Natural killer cell (primary cell): ENCODE measurements around the gene ANKRD11. TPM values are rescaled to one million over a fixed set of nuclear protein-coding genes. Genes with fewer than 3 reads are reported as not detected.
"Not testable (repeated sequence)": the region's sequence is repeated elsewhere in the genome, so short reads cannot be mapped to it uniquely, and the experiment has no call there.

Experiments used
- ATAC-seq, 3 donors: fragments of 150-1000 bp in 2 of 3; fragments of 200-7000 bp in 1 of 3; cut with Tn5 transposase; 1 replicate in 1 of 3; 2 replicates in 2 of 3; pipeline ENCODE4 v1.10.0; 2021; ENCODE audit warnings: mild to moderate bottlenecking in 2 of 3, moderate library complexity in 2 of 3
- DNase-seq, 2 donors: peaks; one replicate each; pipeline versions ENCODE4 v3.0.0 to v3.0.0-alpha.2; 2013 to 2021; ENCODE audit warnings: mixed read lengths in 1 of 2
- H3K27ac ChIP-seq: one replicate; pipeline ENCODE4 v1.5.1; 2013; ENCODE audit warnings: mild to moderate bottlenecking, low read length
- H3K27me3 ChIP-seq: one replicate; pipeline ENCODE4 v1.6.1; 2013; ENCODE audit warnings: low read length; ENCODE audit not compliant: control insufficient read depth, insufficient read depth
- H3K36me3 ChIP-seq: one replicate; pipeline ENCODE4 v1.6.1; 2013; ENCODE audit warnings: low read length; ENCODE audit not compliant: control insufficient read depth, insufficient read depth
- H3K4me1 ChIP-seq: one replicate; pipeline ENCODE4 v1.6.1; 2013; ENCODE audit warnings: low read length; ENCODE audit not compliant: control insufficient read depth, insufficient read depth
- H3K4me3 ChIP-seq: one replicate; pipeline ENCODE4 v1.5.1; 2013; ENCODE audit warnings: low read length
- H3K9me3 ChIP-seq: one replicate; pipeline ENCODE4 v1.6.1; 2013; ENCODE audit warnings: low read length; ENCODE audit not compliant: control insufficient read depth, insufficient read depth
- H3K27ac Mint-ChIP-seq, 2 donors: one replicate each; pipeline ENCODE4 v1.8.0; 2022; ENCODE audit warnings: mild to moderate bottlenecking in 2 of 2, mixed read lengths in 2 of 2, moderate library complexity in 1 of 2
- H3K27me3 Mint-ChIP-seq, 2 donors: one replicate each; pipeline ENCODE4 v1.8.0; 2022; ENCODE audit warnings: low read depth in 2 of 2, mixed read lengths in 2 of 2
- H3K36me3 Mint-ChIP-seq: one replicate; pipeline ENCODE4 v1.8.0; 2022; ENCODE audit warnings: mixed read lengths
- H3K4me1 Mint-ChIP-seq, 2 donors: one replicate each; pipeline ENCODE4 v1.8.0; 2022; ENCODE audit warnings: mixed read lengths in 2 of 2
- H3K4me3 Mint-ChIP-seq: one replicate; pipeline ENCODE4 v1.8.0; 2022; ENCODE audit warnings: mild to moderate bottlenecking, moderate library complexity, mixed read lengths
- H3K9me3 Mint-ChIP-seq, 2 donors: one replicate each; pipeline ENCODE4 v1.8.0; 2022; ENCODE audit warnings: mixed read lengths in 2 of 2
- WGBS: methylation state at CpG from one replicate; pipeline ENCODE4 v1.1.7; 2013; ENCODE audit warnings: missing lambda C conversion rate; ENCODE audit not compliant: insufficient coverage; 5-methylcytosine and 5-hydroxymethylcytosine counted together
- intact Hi-C: fragments of 100-400 bp; cut with micrococcal nuclease; formaldehyde crosslinking; loops from one replicate; pipeline ENCODE4 v1.14.2; 2022
- total RNA-seq, 4 donors: library from RNA; stranded (reverse); fragments of 120-200 nt in 1 of 4; gene quantifications; one replicate each; pipeline versions ENCODE4 v1.2.3 to v1.2.4, GENCODE V29; 2013 to 2022
- TF ChIP-seq, protein P1 (sequence below): fragments of 200-600 bp; IDR thresholded peaks from one replicate; pipeline ENCODE4 v1.8.0; 2022; ENCODE audit warnings: antibody characterized with exemption

The ANKRD11 gene
- total RNA-seq, 3 donors from 2014 or later (not counting 1 experiment from before 2014, with no cell fraction given) = 230 to 299 (median 287) TPM

DNA sequence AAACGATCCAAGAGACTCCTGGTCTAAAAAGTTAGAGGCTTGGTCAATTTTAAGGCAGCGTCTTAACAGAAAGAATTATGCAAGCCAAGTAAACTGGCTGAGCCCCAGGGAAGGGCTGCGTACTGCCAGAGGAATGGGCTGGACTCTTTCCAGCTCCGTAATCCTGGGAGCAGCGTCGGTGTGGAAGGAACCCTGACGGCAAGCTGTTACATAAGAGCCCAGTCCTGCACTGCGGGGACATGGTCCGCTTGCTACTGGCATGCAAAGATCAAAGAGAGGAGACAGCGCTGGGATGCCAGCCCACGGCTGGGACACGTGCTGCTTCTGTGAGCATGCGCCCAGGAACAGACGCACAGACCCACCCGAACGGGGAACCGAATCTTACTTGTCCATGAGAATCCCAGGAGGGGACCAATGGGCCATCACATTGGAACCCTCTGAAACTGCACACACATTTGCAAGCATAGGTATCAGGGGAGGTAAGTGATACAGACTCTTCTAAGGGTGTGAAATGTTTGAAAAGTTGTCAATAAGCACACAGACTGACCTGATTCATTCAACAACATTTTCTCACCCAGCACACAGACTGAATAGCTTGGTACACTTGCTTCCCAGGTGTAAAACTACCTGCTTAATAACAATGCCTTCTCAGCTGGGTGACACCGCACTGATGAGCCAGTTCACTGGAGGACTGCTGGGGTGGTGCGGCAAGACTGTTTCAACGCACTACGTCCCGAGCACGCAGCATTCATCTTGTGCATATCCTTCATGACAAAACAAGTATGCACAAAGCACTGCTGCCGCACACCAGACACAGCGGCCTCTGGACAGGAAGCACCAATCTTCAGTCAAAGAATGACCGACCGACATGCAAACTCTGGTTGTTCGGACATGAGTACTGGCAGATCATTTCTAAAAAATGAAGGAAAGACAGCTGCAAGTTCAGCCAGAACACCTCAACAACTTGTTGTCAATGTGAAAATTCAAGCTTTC, 94.9 kb downstream of the ANKRD11 start:
- Histone ChIP-seq H3K4me3 (no peak overlapping the region), H3K4me1 (peaks cover 48% of the 10 kb centered on the region), H3K9me3 (no peaks in the 10 kb centered on the region), H3K27me3 (no peaks in the 10 kb centered on the region), H3K36me3 (no peaks in the 10 kb centered on the region), H3K27ac (no peak overlapping the region)
- no peaks in the 10 kb centered on the region for H3K36me3 Mint-ChIP-seq
- DNase-seq (no peak), ATAC-seq (peak in 1 of 3 donors; percentile 31)
- no peaks in the 10 kb centered on the region for H3K9me3 Mint-ChIP-seq
- WGBS = 90% methylated on average over 28 of the region's 28 CpGs
- peaks cover 56 to 58% of the 10 kb centered on the region in 2 donors for H3K4me1 Mint-ChIP-seq
- no peak overlapping the region for H3K4me3 Mint-ChIP-seq
- H3K27ac Mint-ChIP-seq = peak overlapping the region in 1 of 2 donors; percentile 54
- intact Hi-C loops = no loop called here
- TF ChIP-seq, protein P1, sequence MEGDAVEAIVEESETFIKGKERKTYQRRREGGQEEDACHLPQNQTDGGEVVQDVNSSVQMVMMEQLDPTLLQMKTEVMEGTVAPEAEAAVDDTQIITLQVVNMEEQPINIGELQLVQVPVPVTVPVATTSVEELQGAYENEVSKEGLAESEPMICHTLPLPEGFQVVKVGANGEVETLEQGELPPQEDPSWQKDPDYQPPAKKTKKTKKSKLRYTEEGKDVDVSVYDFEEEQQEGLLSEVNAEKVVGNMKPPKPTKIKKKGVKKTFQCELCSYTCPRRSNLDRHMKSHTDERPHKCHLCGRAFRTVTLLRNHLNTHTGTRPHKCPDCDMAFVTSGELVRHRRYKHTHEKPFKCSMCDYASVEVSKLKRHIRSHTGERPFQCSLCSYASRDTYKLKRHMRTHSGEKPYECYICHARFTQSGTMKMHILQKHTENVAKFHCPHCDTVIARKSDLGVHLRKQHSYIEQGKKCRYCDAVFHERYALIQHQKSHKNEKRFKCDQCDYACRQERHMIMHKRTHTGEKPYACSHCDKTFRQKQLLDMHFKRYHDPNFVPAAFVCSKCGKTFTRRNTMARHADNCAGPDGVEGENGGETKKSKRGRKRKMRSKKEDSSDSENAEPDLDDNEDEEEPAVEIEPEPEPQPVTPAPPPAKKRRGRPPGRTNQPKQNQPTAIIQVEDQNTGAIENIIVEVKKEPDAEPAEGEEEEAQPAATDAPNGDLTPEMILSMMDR = no peak
- no peaks in the 10 kb centered on the region for H3K27me3 Mint-ChIP-seq

DNA sequence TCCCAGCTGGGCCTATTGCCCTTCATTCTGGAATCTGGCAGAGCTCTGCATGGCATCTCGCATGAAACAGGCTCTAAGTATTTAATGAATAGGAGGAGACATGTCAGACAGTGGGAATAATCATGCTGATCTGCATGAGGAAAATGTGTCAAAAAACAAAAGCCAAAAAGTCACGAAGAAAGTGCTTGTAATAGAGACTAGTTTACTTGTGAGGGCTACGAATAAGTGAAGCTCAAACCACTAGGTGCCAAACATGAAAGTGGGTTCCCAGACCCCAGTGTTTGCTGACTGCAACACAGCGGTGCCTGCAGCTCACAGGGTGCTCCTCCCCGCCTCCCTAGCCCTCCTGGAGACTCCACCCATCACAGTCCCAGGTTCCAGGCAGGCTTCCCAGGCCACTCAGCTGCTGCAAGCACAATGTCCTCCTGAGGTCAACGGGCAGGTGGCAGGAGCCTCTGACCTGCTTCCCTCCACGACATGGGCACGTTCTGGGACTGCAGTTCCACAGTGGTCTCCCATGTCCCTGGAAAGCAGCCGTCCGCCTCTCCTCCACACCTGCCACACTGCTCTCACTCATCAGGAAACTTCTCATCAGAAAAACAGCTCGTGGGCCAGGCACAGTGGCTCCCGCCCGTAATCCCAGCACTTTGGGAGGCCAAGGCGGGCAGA, 96.5 kb downstream of the ANKRD11 start:
- H3K4me1 ChIP-seq = peaks cover 41% of the 10 kb centered on the region
- no peak overlapping the region for H3K4me3 ChIP-seq
- no peaks in the 10 kb centered on the region for H3K36me3 Mint-ChIP-seq
- no peak overlapping the region for H3K4me3 Mint-ChIP-seq
- H3K27me3 Mint-ChIP-seq = no peaks in the 10 kb centered on the region
- no peaks in the 10 kb centered on the region for H3K9me3 Mint-ChIP-seq
- TF ChIP-seq, protein P1 = no peak
- peaks cover 54 to 61% of the 10 kb centered on the region in 2 donors for H3K4me1 Mint-ChIP-seq
- peak overlapping the region; percentile 29 to 32 for H3K27ac Mint-ChIP-seq
- ATAC-seq (no peak), DNase-seq (no peak)
- H3K27me3 ChIP-seq = no peaks in the 10 kb centered on the region
- H3K27ac ChIP-seq = no peak overlapping the region
- no peaks in the 10 kb centered on the region for H3K36me3 ChIP-seq
- WGBS = 89% methylated on average over 14 of the region's 14 CpGs
- intact Hi-C loops = no loop called here
- no peaks in the 10 kb centered on the region for H3K9me3 ChIP-seq

DNA sequence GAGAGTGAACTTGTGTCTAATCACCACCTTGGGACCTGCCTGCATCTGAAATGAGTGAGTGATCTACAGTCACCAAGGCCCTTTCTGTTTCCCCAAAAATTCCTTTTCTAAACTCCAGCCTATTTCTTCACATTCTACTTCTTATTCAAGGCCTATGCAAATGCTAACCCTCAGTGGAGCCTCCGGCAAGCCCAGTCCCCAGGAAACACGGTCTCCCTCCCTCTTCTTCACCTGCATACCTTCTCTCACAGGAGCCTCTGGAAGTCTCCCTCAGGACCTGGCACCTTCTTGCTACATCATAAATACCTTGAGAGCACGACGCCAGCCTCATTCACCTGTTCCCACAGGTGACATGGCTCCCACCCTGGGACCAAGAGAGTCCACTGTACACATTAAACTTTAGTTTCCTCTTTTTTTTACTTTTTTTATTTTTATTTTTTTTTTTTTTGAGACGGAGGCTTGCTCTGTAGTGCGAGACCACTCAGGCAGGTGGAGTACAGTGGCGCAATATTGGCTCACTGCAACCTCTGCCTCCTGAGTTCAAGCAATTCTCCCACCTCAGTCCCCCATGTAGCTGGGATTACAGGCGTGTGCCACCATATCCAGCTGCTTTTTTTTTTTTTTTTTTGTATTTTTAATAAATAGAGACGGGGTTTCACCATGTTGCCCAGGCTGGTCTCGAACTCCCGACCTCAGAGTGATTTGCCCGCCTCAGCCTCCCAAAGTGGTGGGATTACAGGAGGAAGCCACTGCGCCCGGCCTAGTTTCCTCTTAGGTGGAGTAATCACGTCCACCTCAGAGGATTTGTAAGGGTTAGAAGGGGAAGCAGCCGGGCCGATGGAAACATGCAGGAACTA, 97.3 kb downstream of the ANKRD11 start:
- Mint-ChIP-seq H3K27ac (peak overlapping the region in 1 of 2 donors; percentile 32), H3K4me3 (no peak overlapping the region), H3K4me1 (peaks cover 57 to 64% of the 10 kb centered on the region in 2 donors), H3K9me3 (no peaks in the 10 kb centered on the region), H3K27me3 (no peaks in the 10 kb centered on the region), H3K36me3 (no peaks in the 10 kb centered on the region)
- H3K4me1 ChIP-seq = peaks cover 40% of the 10 kb centered on the region
- no peaks in the 10 kb centered on the region for H3K9me3 ChIP-seq
- H3K27me3 ChIP-seq = no peaks in the 10 kb centered on the region
- H3K4me3 ChIP-seq = no peak overlapping the region
- DNase-seq (no peak), ATAC-seq (no peak)
- TF ChIP-seq, protein P1 = no peak
- no peaks in the 10 kb centered on the region for H3K36me3 ChIP-seq
- no peak overlapping the region for H3K27ac ChIP-seq
- intact Hi-C loops = no loop called here
- 84% methylated on average over 14 of the region's 17 CpGs for WGBS

DNA sequence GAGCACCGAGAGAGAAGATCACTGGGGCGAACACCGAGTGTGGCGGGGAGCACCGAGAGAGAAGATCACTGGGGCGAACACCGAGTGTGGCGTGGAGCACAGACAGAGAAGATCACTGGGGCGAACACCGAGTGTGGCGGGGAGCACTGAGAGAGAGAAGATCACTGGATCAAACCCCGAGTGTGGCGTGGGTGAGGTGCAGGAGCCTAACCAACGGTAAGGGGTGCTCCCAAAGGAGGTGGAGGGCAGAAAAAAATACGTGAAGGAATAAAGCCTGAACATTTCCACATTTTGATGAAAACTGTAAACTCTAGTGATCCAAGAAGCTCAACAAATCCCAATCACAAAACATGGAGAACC, 100.2 kb downstream of the ANKRD11 start:
- ATAC-seq, H3K4me3 ChIP-seq, H3K9me3 ChIP-seq, H3K36me3 Mint-ChIP-seq, H3K9me3 Mint-ChIP-seq, intact Hi-C loops, H3K36me3 ChIP-seq, H3K27me3 ChIP-seq, DNase-seq, H3K27ac Mint-ChIP-seq, H3K27ac ChIP-seq, H3K27me3 Mint-ChIP-seq, H3K4me3 Mint-ChIP-seq: not testable (repeated sequence)
- 92% methylated on average over 15 of the region's 15 CpGs for WGBS
- H3K4me1 Mint-ChIP-seq = peaks cover 72 to 77% of the 10 kb centered on the region in 2 donors
- peaks cover 42% of the 10 kb centered on the region for H3K4me1 ChIP-seq

DNA sequence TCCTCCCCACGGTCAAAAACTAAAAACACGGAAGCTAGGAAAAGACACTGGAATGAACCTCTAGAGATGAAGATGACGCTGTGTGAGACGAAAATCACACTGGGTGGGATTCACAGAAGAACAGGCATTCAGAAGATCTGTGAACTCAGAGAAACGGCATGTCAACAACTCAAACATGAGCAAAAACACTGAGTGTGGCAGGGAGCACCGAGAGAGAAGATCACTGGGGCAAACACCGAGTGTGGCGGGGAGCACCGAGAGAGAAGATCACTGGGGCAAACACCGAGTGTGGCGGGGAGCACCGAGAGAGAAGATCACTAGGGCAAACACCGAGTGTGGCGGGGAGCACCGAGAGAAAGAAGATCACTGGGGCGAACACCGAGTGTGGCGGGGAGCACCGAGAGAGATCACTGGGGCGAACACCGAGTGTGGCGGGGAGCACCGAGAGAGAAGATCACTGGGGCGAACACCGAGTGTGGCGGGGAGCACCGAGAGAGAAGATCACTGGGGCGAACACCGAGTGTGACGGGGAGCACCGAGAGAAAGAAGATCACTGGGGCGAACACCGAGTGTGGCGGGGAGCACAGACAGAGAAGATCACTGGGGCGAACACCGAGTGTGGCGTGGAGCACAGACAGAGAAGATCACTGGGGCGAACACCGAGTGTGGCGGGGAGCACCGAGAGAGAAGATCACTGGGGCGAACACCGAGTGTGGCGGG, 100.7 kb downstream of the ANKRD11 start:
- H3K27me3 ChIP-seq, H3K36me3 ChIP-seq, H3K4me3 Mint-ChIP-seq, intact Hi-C loops, H3K9me3 ChIP-seq, H3K27me3 Mint-ChIP-seq, H3K9me3 Mint-ChIP-seq, ATAC-seq, H3K36me3 Mint-ChIP-seq, DNase-seq, H3K27ac ChIP-seq, H3K4me3 ChIP-seq: not testable (repeated sequence)
- peaks cover 68 to 71% of the 10 kb centered on the region in 2 donors for H3K4me1 Mint-ChIP-seq
- H3K4me1 ChIP-seq = peaks cover 41% of the 10 kb centered on the region
- H3K27ac Mint-ChIP-seq = peak overlapping the region; percentile 0 to 11
- 98% methylated on average over 37 of the region's 44 CpGs for WGBS
